Glomerular visceral epithelial cell (primary cell): Measurements from ENCODE around the gene EPHA3.

Experiments used
- DNase-seq: peaks from one replicate; pipeline ENCODE4 v3.0.0-alpha.2; 2016; ENCODE audit errors: extremely low spot score

The EPHA3 gene

GRCh38 chr3:89362496-89362895, 255.1 kb downstream of the EPHA3 start:
- no peak for DNase-seq

GRCh38 chr3:89363171-89363570, 255.8 kb downstream of the EPHA3 start:
- no peak for DNase-seq

- DNase-seq, result no peak
These were observed 256.9 kb downstream of the EPHA3 start for GRCh38 chr3:89364314-89364713.

GRCh38 chr3:89367166-89367565, 259.7 kb downstream of the EPHA3 start:
- DNase-seq, result no peak

GRCh38 chr3:89368846-89369245, 261.4 kb downstream of the EPHA3 start:
- DNase-seq, result no peak

GRCh38 chr3:89372456-89372855, 265.0 kb downstream of the EPHA3 start:
- no peak for DNase-seq

GRCh38 chr3:89373434-89373833, 266.0 kb downstream of the EPHA3 start:
- no peak for DNase-seq

- DNase-seq, result no peak
These were observed 268.0 kb downstream of the EPHA3 start for GRCh38 chr3:89375451-89375850.

GRCh38 chr3:89380016-89380415, 272.6 kb downstream of the EPHA3 start:
- no peak for DNase-seq

- no peak for DNase-seq
These were observed 285.6 kb downstream of the EPHA3 start for GRCh38 chr3:89392991-89393390.

- DNase-seq, result no peak
These were observed 288.0 kb downstream of the EPHA3 start for GRCh38 chr3:89395456-89395855.

- DNase-seq, result no peak
These were observed 288.6 kb downstream of the EPHA3 start for GRCh38 chr3:89395996-89396395.

GRCh38 chr3:89402051-89402450, 294.6 kb downstream of the EPHA3 start:
- DNase-seq, result no peak

- DNase-seq, result no peak
These were observed 297.8 kb downstream of the EPHA3 start for GRCh38 chr3:89405176-89405575.

- DNase-seq, result no peak
These were observed 298.2 kb downstream of the EPHA3 start for GRCh38 chr3:89405593-89405992.

- DNase-seq, result no peak
These were observed 303.8 kb downstream of the EPHA3 start for GRCh38 chr3:89411201-89411600.

- DNase-seq, result no peak
These were observed 306.8 kb downstream of the EPHA3 start for GRCh38 chr3:89414270-89414669.

- DNase-seq, result peak; percentile 3
These were observed 312.3 kb downstream of the EPHA3 start for GRCh38 chr3:89419647-89420241.

- DNase-seq, result no peak
These were observed 318.6 kb downstream of the EPHA3 start for GRCh38 chr3:89426060-89426459.

- no peak for DNase-seq
These were observed 327.4 kb downstream of the EPHA3 start for GRCh38 chr3:89434621-89435380.

- no peak for DNase-seq
These were observed 329.4 kb downstream of the EPHA3 start for GRCh38 chr3:89436846-89437245.

GRCh38 chr3:89440386-89440785, 333.0 kb downstream of the EPHA3 start:
- DNase-seq, result no peak

- no peak for DNase-seq
These were observed 333.7 kb downstream of the EPHA3 start for GRCh38 chr3:89441141-89441540.

- DNase-seq, result no peak
These were observed 339.2 kb downstream of the EPHA3 start for GRCh38 chr3:89446593-89446992.
